ENCODE results near the gene SAMM50.

SAMM50 gene

DNA sequence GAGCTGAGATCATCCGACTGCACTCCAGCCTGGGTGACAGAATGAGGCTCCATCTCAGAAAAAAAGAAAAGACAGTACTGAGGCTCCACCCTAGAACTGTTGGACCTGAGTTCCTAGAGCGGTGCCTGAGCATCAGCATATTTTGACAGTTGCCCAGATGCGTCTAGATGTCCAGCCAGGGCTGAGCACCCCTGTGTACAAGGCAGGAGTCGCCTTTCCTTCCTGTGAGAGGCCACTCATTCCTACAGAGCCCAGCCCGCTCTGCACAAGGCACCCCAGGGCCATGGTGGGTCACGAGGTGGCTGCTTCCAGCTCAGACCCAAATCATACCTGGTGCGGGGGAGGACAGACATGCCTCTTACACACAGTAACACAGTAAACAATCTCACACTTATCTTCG is 15.9 kb downstream of the SAMM50 start:
- no peaks in the 10 kb centered on the region for H4K20me1 ChIP-seq (ENCODE audit: low read depth, low read length)
- no peak overlapping the region for H3K4me2 ChIP-seq (ENCODE audit: low read depth, low read length, poor library complexity, severe bottlenecking)
- no peak overlapping the region for H3K9ac ChIP-seq (ENCODE audit: low read length)
- H3K4me3 ChIP-seq (ENCODE audit: insufficient read depth, low read length, poor library complexity, severe bottlenecking) = no peak overlapping the region
- no peak overlapping the region for H2AFZ ChIP-seq (ENCODE audit: low read depth, low read length, severe bottlenecking)
- no peaks in the 10 kb centered on the region for H3K27me3 ChIP-seq (ENCODE audit: low read length)
- no peaks in the 10 kb centered on the region for H3K9me2 ChIP-seq (replicated peaks; ENCODE audit: insufficient read depth, low read length)
- no peak for TF ChIP-seq EZH2phosphoT487 (conservative IDR thresholded peaks at IDR 0.05; ENCODE audit: low read length)
- TF ChIP-seq CTCF (IDR thresholded peaks at IDR 0.05; ENCODE audit: insufficient read depth, low read length, poor library complexity, severe bottlenecking) = no peak
- H3K27ac ChIP-seq (ENCODE audit: low read depth, low read length) = no peak overlapping the region
- peaks cover 2% of the 10 kb centered on the region; the same call in 1 of the 2 replicates for H3K36me3 ChIP-seq (ENCODE audit: low read length)
- no peaks in the 10 kb centered on the region for H3K79me2 ChIP-seq (ENCODE audit: insufficient read depth, low read length)
- no peaks in the 10 kb centered on the region for H3K9me3 ChIP-seq (ENCODE audit: insufficient read depth, low read length)
- H3F3A ChIP-seq (ENCODE audit: insufficient read depth) = no peaks in the 10 kb centered on the region

- H3K36me3 ChIP-seq (ENCODE audit: low read length) = no peaks in the 10 kb centered on the region
- H3K27ac ChIP-seq (ENCODE audit: low read depth, low read length) = no peak overlapping the region
- no peaks in the 10 kb centered on the region for H3K9me3 ChIP-seq (ENCODE audit: insufficient read depth, low read length)
- H3K9ac ChIP-seq (ENCODE audit: low read length) = no peak overlapping the region
- no peaks in the 10 kb centered on the region for H3K27me3 ChIP-seq (ENCODE audit: low read length)
- TF ChIP-seq CTCF (IDR thresholded peaks at IDR 0.05; ENCODE audit: insufficient read depth, low read length, poor library complexity, severe bottlenecking) = no peak
- no peak for TF ChIP-seq EZH2phosphoT487 (conservative IDR thresholded peaks at IDR 0.05; ENCODE audit: low read length)
- H2AFZ ChIP-seq (ENCODE audit: low read depth, low read length, severe bottlenecking) = no peak overlapping the region
- H3K9me2 ChIP-seq (replicated peaks; ENCODE audit: insufficient read depth, low read length) = no peaks in the 10 kb centered on the region
- H3F3A ChIP-seq (ENCODE audit: insufficient read depth) = no peaks in the 10 kb centered on the region
- no peak overlapping the region for H3K4me3 ChIP-seq (ENCODE audit: insufficient read depth, low read length, poor library complexity, severe bottlenecking)
- H3K4me2 ChIP-seq (ENCODE audit: low read depth, low read length, poor library complexity, severe bottlenecking) = no peak overlapping the region
- H3K79me2 ChIP-seq (ENCODE audit: insufficient read depth, low read length) = no peaks in the 10 kb centered on the region
- H4K20me1 ChIP-seq (ENCODE audit: low read depth, low read length) = no peaks in the 10 kb centered on the region
Measured at GRCh38 chr22:43972931-43973462, 17.8 kb downstream of the SAMM50 start.

DNA sequence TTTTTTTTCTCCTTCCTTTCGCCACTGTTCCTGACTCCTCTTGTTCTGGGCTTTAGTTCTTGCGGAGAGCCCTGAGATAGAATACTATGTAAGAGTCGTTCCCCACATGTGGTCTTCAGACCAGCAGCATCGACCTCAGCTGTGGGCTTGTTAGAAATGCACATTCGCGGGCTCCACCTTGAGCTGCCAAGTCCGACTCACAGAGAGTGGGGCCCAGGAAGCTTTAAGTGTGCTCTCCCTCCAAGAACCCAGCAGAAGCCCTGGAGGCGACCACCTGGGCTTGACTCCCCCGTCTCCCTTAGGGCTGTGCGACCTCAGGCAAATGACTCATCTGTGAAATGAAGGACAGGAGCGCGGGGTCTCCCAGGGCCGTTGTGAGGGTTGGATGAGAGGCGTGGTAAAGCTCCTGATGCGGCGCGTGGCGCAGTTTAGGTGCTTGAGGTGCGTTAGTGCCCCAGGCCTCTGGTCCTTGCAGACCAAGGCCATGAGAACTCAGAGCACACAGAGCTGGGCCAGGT is 18.8 kb downstream of the SAMM50 start:
- Histone ChIP-seq H3K4me2 (ENCODE audit: low read depth, low read length, poor library complexity, severe bottlenecking) (no peak overlapping the region), H3K9me2 (replicated peaks; ENCODE audit: insufficient read depth, low read length) (no peaks in the 10 kb centered on the region), H3K9ac (ENCODE audit: low read length) (no peak overlapping the region), H3K9me3 (ENCODE audit: insufficient read depth, low read length) (no peaks in the 10 kb centered on the region), H3F3A (ENCODE audit: insufficient read depth) (no peaks in the 10 kb centered on the region), H3K79me2 (ENCODE audit: insufficient read depth, low read length) (no peaks in the 10 kb centered on the region), H3K36me3 (ENCODE audit: low read length) (no peaks in the 10 kb centered on the region), H3K27me3 (ENCODE audit: low read length) (no peaks in the 10 kb centered on the region), H2AFZ (ENCODE audit: low read depth, low read length, severe bottlenecking) (no peak overlapping the region), H3K27ac (ENCODE audit: low read depth, low read length) (no peak overlapping the region), H4K20me1 (ENCODE audit: low read depth, low read length) (no peaks in the 10 kb centered on the region), H3K4me3 (ENCODE audit: insufficient read depth, low read length, poor library complexity, severe bottlenecking) (no peak overlapping the region)
- TF ChIP-seq CTCF (IDR thresholded peaks at IDR 0.05; ENCODE audit: insufficient read depth, low read length, poor library complexity, severe bottlenecking) = no peak
- TF ChIP-seq EZH2phosphoT487 (conservative IDR thresholded peaks at IDR 0.05; ENCODE audit: low read length) = no peak

All from SU-DHL-6 (cell line).